CD8-positive, alpha-beta memory T cell (primary cell): ENCODE data around the gene QSOX2. TPM values are rescaled to one million over a fixed set of nuclear protein-coding genes. Genes with fewer than 3 reads are reported as not detected.

Source experiments
- CTCF ChIA-PET: fragments of 350-600 bp; sonication (Branson Sonifier 250); formaldehyde crosslinking; loops from one replicate; lab custom pipeline; 2021; ENCODE audit warnings: antibody characterized with exemption; lab: Charles Lee
- POLR2A ChIA-PET: fragments of 350-600 bp; sonication (Branson Sonifier 250); formaldehyde crosslinking; loops from one replicate; lab custom pipeline; 2021; ENCODE audit warnings: antibody characterized with exemption; lab: Charles Lee
- DNase-seq, 5 donors: peaks; one replicate each; pipeline versions ENCODE4 v3.0.0 to v3.0.0-alpha.2; 2020 to 2022; ENCODE audit warnings: mixed read lengths in 1 of 5
- H3K27ac ChIP-seq: one replicate; pipeline ENCODE4 v1.7.0; 2013; ENCODE audit warnings: low read depth, mild to moderate bottlenecking, low read length, moderate library complexity
- H3K27me3 ChIP-seq: 2 replicates; pipeline ENCODE4 v1.7.0; 2013; ENCODE audit warnings: low read length, mild to moderate bottlenecking; ENCODE audit not compliant: insufficient read depth, poor library complexity, severe bottlenecking
- H3K36me3 ChIP-seq: 2 replicates; pipeline ENCODE4 v1.7.0; 2013; ENCODE audit warnings: mild to moderate bottlenecking, low read length, moderate library complexity; ENCODE audit not compliant: insufficient read depth
- H3K4me1 ChIP-seq: 2 replicates; pipeline ENCODE4 v1.7.0; 2013; ENCODE audit warnings: mild to moderate bottlenecking, low read length, moderate library complexity; ENCODE audit not compliant: insufficient read depth
- H3K4me3 ChIP-seq: 2 replicates; pipeline ENCODE4 v1.7.0; 2013; ENCODE audit warnings: mild to moderate bottlenecking, low read length
- H3K9me3 ChIP-seq: 2 replicates; pipeline ENCODE4 v1.7.0; 2013; ENCODE audit warnings: mild to moderate bottlenecking, low read length
- H3K27ac Mint-ChIP-seq, 8 donors: one replicate each; pipeline ENCODE4 v1.8.0; 2020 to 2021; ENCODE audit warnings: mixed read lengths in 8 of 8, mild to moderate bottlenecking in 6 of 8, inconsistent platforms in 3 of 8, moderate library complexity in 3 of 8
- H3K27me3 Mint-ChIP-seq, 2 donors: one replicate each; pipeline ENCODE4 v1.8.0; 2020 to 2021; ENCODE audit warnings: mixed read lengths in 2 of 2, mild to moderate bottlenecking in 1 of 2, moderate library complexity in 1 of 2
- H3K36me3 Mint-ChIP-seq, 3 donors: one replicate each; pipeline ENCODE4 v1.8.0; 2020 to 2021; ENCODE audit warnings: mixed read lengths in 3 of 3, inconsistent platforms in 1 of 3, mild to moderate bottlenecking in 1 of 3
- H3K4me1 Mint-ChIP-seq, 3 donors: one replicate each; pipeline ENCODE4 v1.8.0; 2020 to 2021; ENCODE audit warnings: mixed read lengths in 3 of 3, inconsistent platforms in 1 of 3, mild to moderate bottlenecking in 1 of 3
- H3K4me3 Mint-ChIP-seq, 7 donors: one replicate each; pipeline ENCODE4 v1.8.0; 2020 to 2021; ENCODE audit warnings: mixed read lengths in 7 of 7, mild to moderate bottlenecking in 6 of 7, moderate library complexity in 4 of 7, inconsistent platforms in 2 of 7
- H3K9me3 Mint-ChIP-seq, 5 donors: one replicate each; pipeline ENCODE4 v1.8.0; 2020 to 2022; ENCODE audit warnings: mixed read lengths in 5 of 5, mild to moderate bottlenecking in 3 of 5, moderate library complexity in 2 of 5, inconsistent platforms in 1 of 5
- polyA plus RNA-seq: library from polyadenylated mRNA; unstranded; fragments of 300-500 nt; fragmentation: Illumina TruSeq; gene quantifications from one replicate; pipeline ENCODE4 v1.2.3, GENCODE V29; 2021
- total RNA-seq, 2 experiments: library from RNA; stranded (reverse); gene quantifications; one replicate each; pipeline ENCODE4 v1.2.3, GENCODE V29; 2021

The QSOX2 gene
- total and polyA plus RNA-seq, 3 experiments from 2014 or later: 0.66 to 15.3 (median 14.6) TPM

DNA sequence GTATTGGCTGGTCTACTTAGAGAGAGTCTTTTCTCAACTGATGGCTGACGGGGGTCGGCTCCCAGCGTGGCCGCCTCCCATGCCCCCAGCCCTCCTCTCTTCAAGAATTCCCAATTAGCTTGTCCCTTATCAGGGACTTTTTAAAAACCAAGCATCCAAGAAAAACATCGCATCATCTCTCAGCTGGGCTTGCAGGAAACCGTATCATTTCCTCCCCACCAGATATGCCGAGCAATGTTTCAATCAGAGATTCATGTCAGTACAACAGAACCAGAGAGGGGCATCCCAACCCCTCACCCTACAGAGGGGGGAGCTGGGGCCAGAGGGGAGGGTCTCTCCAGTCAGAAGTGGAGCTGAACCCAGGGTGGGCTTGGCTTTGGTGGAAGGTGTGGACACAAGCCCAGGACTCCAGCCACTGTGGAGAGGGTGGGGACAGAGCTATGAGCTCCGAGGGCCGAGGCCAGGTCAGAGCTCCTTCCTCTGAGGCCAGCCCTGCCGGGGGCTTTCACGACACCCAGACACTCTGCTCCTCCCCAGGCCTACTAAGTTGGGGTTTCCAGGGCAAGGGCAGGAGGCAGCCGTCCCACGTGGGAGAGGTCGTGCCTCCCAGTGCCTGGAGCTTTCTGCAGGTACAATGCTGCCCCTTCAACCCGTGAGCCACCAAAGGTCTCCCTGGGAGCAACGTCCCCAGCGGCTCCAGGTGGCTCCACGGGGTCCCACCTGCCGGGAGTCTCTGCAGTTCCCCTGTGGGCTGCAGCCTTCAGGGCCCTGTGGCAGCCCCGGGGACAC is 87.9 kb downstream of the QSOX2 start:
- no peak for DNase-seq
- H3K4me3 Mint-ChIP-seq: no peak overlapping the region
- Histone ChIP-seq H3K36me3 (no peaks in the 10 kb centered on the region), H3K27me3 (no peaks in the 10 kb centered on the region), H3K4me1 (no peaks in the 10 kb centered on the region), H3K27ac (no peak overlapping the region), H3K9me3 (no peaks in the 10 kb centered on the region), H3K4me3 (no peak overlapping the region)
- H3K27me3 Mint-ChIP-seq: peaks cover 8 to 14% of the 10 kb centered on the region in 2 donors
- CTCF ChIA-PET: no interaction called here
- POLR2A ChIA-PET: no interaction called here
- no peak overlapping the region for H3K27ac Mint-ChIP-seq
- no peaks in the 10 kb centered on the region for H3K36me3 Mint-ChIP-seq
- no peaks in the 10 kb centered on the region for H3K4me1 Mint-ChIP-seq
- H3K9me3 Mint-ChIP-seq: no peaks in the 10 kb centered on the region

Other genes starting within 250 kb of the QSOX2 start
- 1 to 10 TPM; 9.0 to 9.1 TPM for gene NACC2, start 150.5 kb downstream of the QSOX2 start, total RNA-seq
- 2.9 TPM for gene NACC2, start 150.5 kb downstream of the QSOX2 start, polyA plus RNA-seq
- 10 to 100 TPM; 46.4 to 50.2 TPM for gene TMEM250, start 126.9 kb downstream of the QSOX2 start, total RNA-seq
- 74.9 TPM for gene TMEM250, start 126.9 kb downstream of the QSOX2 start, polyA plus RNA-seq
- not detected for gene LHX3, start 40.7 kb downstream of the QSOX2 start, total RNA-seq
- gene LHX3, start 40.7 kb downstream of the QSOX2 start, polyA plus RNA-seq: not detected
- gene CCDC187, start 58.3 kb upstream of the QSOX2 start, total RNA-seq: not detected
- not detected for gene CCDC187, start 58.3 kb upstream of the QSOX2 start, polyA plus RNA-seq
- gene GPSM1, start 81.7 kb upstream of the QSOX2 start, total RNA-seq: 1 to 10 TPM; 6.8 to 7.5 TPM
- 1.7 TPM for gene GPSM1, start 81.7 kb upstream of the QSOX2 start, polyA plus RNA-seq
- gene DNLZ, start 117.9 kb upstream of the QSOX2 start, total RNA-seq: 10 to 100 TPM; 40.6 to 43.0 TPM
- 65.6 TPM for gene DNLZ, start 117.9 kb upstream of the QSOX2 start, polyA plus RNA-seq
- 1 to 10 TPM; 1.4 to 1.5 TPM for gene CARD9, start 127.9 kb upstream of the QSOX2 start, total RNA-seq
- not detected for gene CARD9, start 127.9 kb upstream of the QSOX2 start, polyA plus RNA-seq
- 10 to 100 TPM; 22.1 to 23.6 TPM for gene SNAPC4, start 154.4 kb upstream of the QSOX2 start, total RNA-seq
- gene SNAPC4, start 154.4 kb upstream of the QSOX2 start, polyA plus RNA-seq: 2.6 TPM
- 10 to 100 TPM; 52.2 to 55.5 TPM for gene ENTR1, start 164.8 kb upstream of the QSOX2 start, total RNA-seq
- gene ENTR1, start 164.8 kb upstream of the QSOX2 start, polyA plus RNA-seq: 13.1 TPM
- gene PMPCA, start 164.8 kb upstream of the QSOX2 start, total RNA-seq: 100 to 1,000 TPM in 1 of 2 experiments, 10 to 100 TPM in 1; 96.4 to 101 TPM
- 39.2 TPM for gene PMPCA, start 164.8 kb upstream of the QSOX2 start, polyA plus RNA-seq
- 10 to 100 TPM; 18.0 to 19.2 TPM for gene INPP5E, start 194.0 kb upstream of the QSOX2 start, total RNA-seq
- 5.3 TPM for gene INPP5E, start 194.0 kb upstream of the QSOX2 start, polyA plus RNA-seq
- 10 to 100 TPM; 75.5 to 78.0 TPM for gene SEC16A, start 237.2 kb upstream of the QSOX2 start, total RNA-seq
- gene SEC16A, start 237.2 kb upstream of the QSOX2 start, polyA plus RNA-seq: 42.9 TPM